Islet precursor cell (in vitro differentiated cells): ENCODE results near the gene CERK.

Experiments used
- DNase-seq: peaks from one replicate; pipeline ENCODE4 v3.0.0-alpha.2; 2018

CERK gene

DNA sequence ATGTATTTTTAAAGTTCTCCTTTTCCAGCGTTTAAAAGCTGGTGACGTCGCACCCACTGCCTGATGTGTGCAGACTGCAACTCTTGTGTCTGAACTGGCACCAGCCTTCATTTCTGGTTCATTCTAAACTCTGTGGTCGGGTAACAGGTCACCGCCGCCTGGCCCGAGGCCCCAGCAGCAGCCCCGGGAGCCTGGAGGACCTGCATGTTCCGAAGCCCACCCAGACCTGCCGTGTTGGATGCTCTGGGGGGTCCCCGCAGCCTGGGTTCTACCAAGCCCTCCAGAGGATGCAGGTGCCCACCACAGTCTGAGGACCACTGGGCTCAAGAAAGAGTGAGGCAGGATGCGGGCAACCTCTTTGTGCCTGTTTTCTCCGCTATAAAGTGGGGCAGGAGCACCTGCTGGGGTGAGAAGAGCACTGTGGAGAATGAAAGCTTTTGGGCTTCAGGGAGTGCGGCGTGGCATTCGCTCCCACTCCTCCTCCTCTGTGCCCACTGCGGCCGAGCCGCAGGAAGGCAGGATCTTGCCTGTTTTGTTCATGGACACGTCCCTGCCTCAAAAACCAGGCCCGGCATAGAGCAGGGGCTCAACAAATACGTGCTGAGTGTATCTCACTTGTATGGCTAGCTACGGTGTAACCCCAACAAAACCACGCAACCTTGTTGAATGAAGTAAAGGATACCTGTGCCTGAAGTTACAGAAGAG is 40.1 kb downstream of the CERK start:
- no peak for DNase-seq

DNA sequence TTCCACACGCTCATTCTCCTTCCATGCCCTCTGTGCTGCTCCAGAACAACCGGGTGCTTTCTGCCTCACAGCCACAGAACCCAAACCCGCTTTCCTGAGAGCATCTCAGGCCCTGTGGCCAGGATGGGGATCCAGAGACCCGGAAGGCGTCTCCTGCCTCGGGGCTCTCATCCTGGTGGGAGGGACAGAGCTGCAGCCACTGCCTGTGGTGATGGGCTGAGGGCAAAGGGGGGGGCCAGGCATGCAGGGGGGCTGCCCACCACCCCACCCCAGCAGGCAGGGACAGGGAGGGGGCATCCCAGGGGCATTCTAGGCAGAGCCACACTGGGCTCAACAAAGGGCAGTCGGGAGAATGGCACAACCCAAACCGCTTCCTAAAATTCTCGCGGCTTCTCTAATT is 41.4 kb downstream of the CERK start:
- no peak for DNase-seq

DNA sequence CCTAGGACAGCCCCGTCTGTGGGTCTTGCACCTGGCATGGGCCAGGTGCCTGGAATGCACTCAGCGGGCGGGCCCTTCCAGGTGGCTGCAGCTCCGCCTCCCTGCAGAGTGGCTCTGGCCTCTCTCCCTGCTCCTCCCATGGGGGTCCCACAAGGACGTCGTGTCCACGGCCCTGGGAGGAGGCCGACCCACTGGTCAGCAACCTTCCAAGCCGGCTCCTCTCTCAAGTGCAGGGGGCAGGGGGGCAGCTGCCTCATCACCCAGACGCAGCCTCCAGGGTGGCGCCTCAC is 41.9 kb downstream of the CERK start:
- DNase-seq = no peak

DNA sequence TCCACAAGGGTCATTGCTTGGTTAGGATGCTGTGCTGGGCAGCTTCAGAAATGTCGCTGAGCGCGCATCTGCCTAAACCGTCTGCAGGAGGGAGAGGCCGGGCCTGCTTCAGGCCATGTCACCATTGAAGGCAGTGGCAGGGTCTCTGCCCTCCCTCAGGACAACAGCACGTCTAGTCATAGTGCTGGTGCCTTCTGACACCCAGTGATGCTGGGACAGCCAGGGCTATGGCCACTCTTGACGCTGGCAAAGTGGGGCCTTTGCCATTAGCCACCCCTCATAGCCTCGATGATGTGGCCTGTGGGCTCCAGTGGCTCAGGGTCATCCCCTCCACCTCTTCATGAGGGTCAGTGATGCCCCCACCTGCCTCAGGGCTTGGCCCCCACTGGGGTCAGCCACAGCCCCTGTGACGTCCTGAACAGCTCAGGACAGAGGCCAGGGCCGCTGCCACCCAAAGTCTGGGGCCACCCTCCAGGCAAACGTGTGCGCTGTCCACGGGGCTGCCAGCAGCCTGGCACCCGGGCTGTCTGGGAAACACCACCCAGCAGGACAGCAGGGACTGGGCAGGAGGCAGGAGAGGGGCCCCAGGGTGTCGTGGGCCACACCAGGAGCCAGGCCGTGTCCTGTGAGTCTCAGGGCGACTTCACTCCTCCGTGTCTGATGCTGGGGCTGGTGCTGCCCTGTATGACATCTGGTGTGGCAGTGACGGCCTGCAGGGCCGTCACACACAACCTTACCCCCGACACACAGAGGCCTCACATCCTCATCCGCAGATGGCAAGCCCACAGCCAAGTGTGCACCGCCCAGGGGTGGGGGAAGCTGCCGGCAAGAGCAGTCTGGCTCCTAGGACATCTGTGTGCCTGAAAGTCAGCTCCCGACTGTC is 42.5 kb downstream of the CERK start:
- no peak for DNase-seq

DNA sequence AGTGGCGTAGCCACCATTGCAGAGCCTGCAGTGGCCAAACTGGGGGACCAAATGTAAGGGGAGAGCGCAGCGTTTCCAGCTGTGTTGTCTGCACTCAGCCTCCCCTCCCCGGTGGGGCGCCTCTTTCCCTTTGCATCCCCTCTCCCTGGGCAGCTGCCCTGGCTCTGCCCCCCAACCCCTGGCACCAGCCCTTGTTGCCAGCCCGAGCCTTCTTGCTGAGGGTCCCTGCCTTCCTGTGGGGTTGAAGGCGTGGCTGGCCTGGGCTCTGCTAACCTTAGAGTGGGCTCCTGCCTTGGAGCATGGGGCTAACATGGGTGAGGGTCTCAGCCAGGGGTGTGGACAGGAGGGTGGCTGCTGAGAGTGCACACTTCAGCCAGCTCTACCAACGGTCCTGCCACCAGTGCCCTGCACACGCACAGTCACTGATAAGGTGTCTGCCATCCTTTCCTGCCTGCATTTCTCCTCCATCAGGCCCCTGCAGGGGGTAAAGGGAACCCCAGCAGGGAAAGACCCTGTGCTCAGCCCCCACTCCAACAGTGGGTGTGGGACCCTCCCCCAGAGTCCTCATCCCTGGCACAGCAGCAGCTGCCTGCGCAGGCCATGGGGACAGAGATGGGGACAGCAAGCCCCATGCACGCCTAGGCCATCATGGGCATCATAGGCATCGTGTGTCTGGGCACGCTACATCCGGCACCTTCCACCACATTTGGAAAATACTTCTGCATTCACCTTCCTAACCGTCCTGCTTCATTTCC is 43.5 kb downstream of the CERK start:
- no peak for DNase-seq

DNA sequence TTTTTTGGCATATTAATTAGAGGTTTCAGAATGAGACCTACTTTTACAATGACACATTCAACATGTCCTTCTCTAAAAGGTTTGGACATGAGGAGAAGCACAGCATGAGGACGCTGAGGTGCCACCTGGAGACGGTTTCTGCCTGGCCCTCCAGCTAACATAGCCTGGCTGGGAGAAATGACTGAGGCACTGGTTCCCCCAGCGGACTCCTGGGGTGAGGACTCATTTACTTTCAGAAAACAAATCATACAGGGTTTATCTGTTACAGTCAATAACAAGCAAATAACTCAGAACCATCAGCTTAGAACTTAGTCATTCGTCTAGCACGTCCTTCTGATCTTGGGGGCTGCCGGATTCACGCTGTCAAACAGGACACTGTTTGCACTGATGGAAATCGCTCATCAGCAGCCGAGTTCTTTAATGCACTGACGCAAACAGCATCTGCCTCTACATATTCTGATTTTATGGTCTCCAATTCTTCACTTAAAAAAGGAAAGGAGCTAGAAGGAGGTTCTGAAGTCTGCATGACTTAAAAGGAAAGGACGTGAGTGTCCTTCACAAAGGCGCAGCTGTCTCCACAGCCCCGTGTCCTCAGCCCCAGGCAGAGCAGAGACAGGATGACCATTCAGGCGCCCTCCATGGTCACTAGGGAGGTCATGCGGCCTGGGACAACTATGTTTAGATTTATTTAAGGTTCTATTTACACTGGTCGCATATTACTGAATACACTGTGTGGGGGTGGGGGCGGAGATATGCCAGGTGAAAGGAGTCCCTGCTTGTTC is 44.2 kb downstream of the CERK start:
- no peak for DNase-seq

DNA sequence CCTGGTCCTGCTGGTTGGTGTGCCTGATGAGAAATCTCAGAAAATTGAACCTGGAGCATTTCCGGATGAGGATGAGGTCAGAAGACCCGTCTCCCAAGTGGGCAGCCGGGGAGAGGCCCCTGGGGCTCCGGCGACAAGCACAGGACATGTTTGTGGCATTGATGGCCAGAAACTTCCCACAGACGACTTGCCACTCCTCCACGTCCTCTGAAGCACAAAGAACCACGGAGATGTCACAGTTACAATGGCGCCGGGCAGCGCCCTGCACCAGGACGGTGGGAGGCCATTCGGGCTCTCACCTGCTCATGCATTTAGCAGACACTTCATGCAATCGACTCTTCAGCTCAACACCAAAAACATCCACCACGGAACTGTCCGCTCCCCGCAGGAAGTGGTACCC is 46.5 kb downstream of the CERK start:
- no peak for DNase-seq

DNA sequence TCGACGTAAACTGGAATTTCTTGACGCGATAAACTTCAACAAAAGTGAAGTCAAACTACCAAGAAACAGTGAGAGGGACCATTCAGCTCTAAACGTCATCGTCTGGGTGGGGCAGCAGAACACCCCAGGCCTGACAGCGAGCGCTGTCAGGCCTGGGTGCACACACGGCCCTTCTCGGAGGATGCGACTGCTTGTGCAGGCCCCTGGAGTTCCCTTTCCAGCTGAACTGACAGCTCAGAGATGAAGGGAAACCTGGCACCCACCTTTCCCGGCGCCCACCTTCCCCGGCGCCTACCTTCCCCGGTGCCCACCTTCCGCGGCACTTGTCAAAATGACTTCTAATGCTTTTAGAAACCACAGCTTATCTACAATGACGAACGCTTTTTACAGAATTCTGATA is 47.9 kb downstream of the CERK start:
- DNase-seq = no peak

DNA sequence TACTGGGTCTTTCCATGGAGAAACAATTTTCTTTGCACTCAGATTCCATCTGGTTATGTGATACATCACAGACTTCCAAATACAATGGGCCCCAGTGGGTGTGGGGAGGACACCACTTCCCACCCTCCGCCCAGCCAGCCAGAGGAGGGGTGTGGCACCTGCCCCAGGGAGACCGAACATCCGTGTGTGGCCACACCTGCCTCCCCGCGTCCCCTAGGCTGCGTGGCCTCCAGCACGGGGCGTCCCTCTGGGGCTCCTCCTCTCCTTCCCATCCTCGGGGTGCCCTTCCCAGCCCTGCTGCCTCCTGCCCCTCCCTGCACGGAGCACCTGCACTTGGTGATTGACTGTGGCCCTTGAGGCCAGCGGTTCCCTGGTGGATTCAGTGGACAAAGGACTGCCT is 49.1 kb downstream of the CERK start:
- no peak for DNase-seq

DNA sequence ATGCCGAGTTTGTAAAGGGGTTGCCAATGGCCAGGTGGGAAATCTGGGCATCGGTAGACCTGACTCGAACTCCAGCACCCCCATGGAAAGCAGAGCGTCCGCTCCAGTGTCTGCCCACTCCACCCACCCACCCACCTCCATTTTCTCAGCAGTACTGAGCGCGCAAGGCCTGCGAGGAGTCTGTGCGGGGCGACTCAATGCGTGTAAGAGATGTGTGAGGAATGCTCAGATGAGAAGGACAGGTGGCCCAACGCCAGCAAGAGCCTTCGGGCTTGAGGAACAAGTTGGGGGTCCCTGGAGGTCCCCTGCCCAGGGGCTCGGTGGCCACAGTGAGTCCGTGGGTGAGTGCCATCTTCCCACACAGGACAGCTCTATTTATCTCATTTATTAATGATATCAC is 50.6 kb downstream of the CERK start:
- DNase-seq = no peak

DNA sequence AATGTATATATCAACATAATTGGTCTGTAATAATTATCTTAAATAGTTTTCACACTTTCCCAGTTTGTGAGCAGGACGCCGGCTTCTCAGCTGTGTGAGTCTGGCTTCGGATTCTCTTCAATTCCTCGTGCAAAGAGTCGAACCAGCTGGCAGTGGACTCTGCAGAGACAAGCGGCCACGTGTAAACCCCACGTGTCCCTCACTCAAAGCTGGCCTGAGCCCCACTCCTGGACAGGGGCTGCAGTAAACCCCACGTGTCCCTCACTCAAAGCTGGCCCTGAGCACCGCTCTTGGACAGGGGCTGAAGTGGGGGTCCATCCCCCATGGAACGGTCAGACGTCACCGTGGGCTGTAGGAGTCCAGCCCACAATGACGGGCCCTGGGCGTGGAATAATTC is 51.0 kb downstream of the CERK start:
- no peak for DNase-seq

DNA sequence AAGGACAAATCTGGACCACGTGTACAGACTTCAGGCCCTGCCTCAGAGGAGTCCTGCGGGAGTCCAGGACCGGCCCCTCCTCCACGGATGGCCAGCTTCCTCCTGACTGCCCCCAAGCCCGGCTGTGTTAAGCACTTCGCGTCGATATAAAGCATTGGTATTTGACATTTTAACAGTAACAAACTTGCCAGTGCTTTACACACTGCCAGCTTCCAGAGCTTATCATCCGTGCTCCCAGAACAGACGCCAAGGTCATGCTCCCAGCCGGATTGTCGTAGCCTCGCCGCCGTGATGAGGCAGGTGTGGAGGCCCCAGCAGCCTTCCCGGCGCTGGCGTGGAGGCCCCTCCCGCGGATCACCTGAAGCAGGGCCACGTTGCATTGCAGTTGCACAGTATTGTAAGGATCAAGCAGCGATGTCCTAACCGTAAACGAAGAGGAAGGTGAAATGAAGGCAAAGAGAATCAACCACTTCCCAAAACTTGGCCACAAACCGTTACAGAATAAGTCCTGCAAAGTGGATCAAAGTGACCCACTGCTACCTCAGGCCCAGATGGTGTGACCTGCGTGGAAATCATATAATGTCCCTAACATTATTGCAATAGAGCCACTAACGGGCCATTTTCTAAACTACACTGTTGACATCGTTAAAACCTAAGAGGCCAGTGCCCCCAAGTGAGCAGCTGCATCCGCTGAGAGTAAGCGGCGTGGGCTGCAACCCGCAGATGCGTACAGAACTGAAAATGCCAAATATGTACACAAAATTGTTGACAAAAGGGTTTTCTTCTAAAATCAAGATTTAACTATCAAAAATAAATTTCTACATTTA is 51.6 kb downstream of the CERK start:
- DNase-seq = no peak

DNA sequence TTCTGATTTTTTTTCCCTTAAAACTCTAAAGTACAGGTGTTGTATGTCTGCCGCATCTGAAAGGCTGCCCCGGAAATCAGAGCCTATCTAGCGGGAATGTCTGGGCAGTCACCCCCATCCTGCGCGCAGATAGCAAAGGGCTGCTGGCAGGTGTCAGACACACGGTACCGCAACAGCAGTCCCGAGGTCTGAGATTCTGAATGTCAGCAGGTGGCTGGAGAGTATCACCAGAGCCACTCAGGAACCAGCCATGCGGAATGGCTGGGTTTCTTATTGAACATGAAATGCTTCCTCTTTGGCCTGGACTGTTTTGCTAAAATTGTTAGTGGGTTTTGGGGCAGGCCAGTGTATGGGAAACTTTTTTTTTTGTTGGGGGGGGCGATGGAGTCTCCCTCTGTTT is 53.3 kb downstream of the CERK start:
- DNase-seq = no peak

DNA sequence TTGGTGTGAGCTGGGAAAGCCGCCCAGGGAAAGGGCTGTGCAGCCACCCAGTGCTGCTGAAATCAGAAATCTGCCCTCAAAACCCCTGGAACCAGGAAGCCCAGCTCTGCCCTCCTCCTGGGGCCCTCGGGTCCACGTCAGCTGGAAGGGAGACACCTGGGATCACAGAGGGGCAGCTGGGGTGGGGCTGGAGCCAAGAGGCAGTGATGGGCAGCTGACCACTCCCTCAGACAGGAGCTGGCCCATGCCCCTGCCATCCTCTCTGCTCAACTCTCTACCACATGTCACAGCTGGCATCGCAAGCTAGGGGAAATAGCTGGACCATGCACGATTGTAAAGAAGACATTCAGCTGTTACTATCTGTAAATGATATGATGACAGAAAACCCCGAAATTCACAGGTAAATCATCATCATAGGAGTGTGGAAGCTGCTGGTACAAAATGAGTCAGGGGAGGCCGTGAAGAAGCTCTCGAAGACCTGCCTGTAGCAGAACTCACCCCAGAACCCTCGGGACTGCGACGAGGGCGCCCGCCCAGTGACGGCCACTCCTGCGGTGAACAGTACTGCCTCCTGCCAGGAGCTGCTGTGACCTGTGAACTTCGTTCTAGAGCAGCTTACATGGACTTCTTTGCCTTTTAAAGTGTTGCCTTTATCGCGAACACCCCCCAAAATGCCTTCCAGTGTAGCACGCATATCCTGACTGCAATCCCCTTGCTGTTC is 55.9 kb downstream of the CERK start:
- DNase-seq = no peak

DNA sequence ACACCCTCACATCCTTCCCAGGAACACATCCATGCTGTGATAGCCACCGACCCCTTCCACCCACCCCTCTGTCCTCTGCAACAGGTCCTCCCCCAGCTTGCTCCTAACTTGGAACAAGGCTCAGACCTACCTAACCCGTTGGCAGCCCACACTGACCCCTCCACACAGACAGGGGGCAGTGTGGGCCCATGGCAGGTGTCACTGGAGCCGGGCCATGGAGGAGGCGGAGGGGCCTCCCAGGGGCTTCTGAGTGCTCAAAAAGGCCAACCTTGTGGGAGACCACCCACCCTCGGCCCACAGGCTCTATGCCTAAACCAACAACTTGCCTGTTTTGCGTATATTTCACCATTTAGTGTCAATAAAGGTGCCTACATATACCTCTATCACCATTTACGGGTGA is 57.0 kb downstream of the CERK start:
- DNase-seq = no peak

DNA sequence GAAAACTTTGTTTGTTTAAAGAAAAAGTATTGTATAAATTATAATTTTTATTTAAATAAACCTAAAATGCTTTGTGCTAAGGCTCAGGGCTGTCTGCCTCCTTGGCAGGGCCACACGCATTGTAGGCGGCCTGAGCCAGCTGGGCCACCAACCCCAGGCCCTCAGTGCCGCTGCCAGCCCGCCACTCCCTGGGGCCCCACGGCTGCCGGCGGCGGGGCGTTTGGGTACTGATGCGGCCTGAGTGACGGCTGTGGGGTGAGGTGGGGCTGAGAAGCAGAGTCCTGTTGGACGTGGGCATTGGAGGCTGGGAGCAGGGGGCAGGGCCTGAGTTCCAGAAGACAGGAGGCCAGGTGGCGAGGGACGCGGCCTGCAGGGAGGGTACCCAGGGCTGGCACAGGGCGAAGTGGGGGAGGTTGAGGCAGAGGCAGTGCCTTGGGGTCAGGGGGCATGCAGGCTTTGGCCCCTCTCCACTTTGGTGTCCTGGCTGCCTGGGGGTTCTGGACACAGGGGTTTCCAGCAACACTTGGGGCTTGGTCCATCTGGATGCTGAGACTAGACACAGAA is 58.3 kb downstream of the CERK start:
- no peak for DNase-seq

DNA sequence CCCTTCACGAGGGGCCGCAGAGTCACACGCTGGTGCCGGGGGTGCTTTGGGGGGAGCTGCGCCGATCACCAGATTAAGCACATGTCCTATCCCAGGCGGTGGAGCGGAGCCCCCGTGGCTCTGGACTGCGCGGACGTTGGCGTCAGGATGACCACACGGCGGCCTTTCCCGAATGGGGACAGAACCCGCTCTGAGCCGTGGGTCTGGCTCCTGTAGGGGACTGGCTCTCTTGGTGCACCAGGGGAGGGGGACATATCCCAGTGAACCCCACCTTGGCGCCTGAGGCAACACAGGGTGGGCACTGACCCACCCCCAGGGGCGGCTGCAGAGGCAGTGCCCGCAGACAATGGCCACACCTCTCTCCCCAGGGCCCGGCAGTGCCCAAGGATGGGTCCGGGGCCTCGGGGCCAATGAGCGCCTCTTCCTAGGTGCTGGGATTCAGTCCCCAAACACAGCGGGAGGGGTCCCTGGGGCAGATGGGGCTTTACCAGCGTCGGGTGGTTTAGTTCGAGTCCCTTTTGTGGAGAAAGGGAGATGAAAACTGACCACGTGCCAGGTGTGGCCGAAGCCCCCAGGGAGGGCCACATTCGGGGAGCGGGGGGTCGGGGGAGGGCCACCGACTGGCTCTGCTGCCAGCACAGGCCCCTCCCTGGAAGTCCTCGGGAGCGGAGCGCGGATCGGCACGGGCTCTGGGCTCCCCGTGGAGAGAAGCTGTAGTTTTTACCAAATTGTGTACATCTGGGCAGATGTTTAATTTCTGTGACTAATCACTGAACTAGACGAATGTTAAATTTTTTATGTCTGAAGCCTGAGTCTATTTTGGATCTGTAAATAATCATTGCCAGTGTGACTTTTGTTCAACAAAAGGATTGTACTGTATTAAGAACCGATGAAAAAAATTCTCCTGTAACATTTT is 59.0 kb downstream of the CERK start:
- no peak for DNase-seq

DNA sequence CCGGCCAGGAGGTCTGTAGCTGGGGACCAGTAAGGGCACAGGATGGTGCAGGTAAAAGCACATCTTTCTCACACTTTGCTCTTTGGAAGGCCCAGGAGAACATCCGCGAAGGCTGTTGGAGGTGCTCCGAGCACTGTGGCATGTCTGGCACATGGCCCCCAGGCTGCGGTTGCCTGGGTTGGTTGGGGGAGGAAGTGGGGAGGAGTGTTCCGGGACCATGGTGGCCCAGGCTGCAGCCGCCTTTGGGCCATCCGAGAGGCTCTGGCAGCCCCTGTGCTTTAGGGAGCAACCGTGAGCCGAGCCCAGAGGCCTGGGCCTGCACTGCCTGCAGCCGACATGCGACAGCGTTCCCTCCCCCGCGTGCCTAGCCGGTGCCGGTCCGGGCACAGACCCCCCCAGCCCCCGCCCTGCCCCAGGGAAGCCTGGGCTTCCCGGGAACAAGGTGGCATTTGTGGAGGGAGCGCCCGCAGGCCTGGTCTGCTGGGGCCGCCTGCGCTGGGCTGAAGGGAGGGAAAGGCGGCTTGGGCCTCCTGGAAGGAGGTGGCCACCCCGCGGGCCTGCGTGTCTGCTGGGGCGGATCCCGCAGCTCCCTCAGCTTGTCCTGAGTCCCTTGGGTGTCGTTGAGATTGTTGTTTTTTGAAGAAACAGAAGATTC is 59.9 kb downstream of the CERK start:
- no peak for DNase-seq

DNA sequence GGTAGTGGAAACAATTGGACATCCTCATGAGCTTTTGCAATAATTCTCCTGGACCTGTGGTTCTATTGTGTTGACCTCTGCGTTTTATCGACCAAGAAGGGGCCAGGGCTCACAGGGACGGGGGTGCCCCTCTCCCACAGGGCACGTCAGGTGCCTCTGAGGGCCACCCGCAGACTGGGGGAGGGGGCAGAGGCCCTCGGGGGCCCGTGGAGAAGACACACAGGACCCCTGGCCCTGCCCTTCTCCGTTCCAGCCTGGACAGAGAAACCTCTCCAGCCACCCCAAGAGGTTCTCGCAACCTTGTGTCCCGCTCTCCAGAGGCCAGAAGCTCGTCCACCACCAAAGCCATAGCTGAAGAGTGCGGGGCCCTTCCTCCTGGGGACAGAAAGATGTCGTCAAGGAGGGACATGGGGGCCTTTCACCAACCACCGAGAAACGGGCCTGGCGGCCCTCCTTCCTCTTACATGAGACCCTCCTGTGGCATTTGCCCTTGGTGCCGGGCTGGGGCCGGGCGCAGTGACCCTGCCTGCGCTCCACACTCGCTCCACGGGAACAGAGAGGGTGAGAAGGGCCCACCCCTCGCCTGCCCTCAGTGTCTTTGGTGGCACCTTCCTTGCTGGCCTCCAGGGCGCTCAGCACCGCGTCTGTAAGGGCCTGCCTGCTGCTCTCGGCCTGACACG is 60.6 kb downstream of the CERK start:
- no peak for DNase-seq
